Spleen (tissue), 11 donors: ENCODE measurements around the gene KCNJ13. TPM values are rescaled to one million over a fixed set of nuclear protein-coding genes. Genes with fewer than 3 reads are reported as not detected.

Experiments used
- polyA plus RNA-seq, 3 donors: library from polyadenylated mRNA; stranded (reverse); fragments of 200-250 nt; gene quantifications; one replicate each; pipeline ENCODE4 v1.2.1, GENCODE V29; 2013
- small RNA-seq, 4 donors: library from RNA; depleted of rRNA; stranded (forward); fragments of <200 nt; gene quantifications; one replicate each; pipeline ENCODE3, GENCODE V24; 2016
- total RNA-seq, 7 donors: library from RNA; depleted of rRNA in 3 of 7; stranded (reverse); fragments of >200 nt in 3 of 7; fragmentation: NEBNext Ultra II Directional in 4 of 7; extraction: Animal tissue kit (Norgen Biotek cat#: 25700) in 4 of 7; gene quantifications; one replicate each; pipeline versions ENCODE4 v1.1.0 to v1.2.1, GENCODE V29; 2016 to 2021
- donor health status: healthy with polysubstance abuse.
- donor health status: DM: no; HTN: no; CAD: no; lungs with moderate emphysema.
- donor health status: DM: no; HTN: no; CAD: no.
- donor health status: Bipolar disorder and iron deficiency.
- donor health status: healthy.
- donor health status: DM: no; HTN: no; CAD: no.
- donor health status: DM: yes; HTN: yes; CAD: no.

The KCNJ13 gene
- total and polyA plus RNA-seq, 10 donors, result 0.08 TPM; not detected in 9

Small RNA genes lying within 50 kb of the gene (small RNA-seq; reads per million reads assigned to genes)
- gene RNU6-107P, result 0 reads per million in 4 donors

Other genes with a start within 250 kb of the KCNJ13 start
- gene CHRNG, start 236.9 kb downstream of the KCNJ13 start, total RNA-seq, result not detected
- under 1 TPM in 1 of 3 donors, not detected in 2; 0.06 TPM for gene CHRNG, start 236.9 kb downstream of the KCNJ13 start, polyA plus RNA-seq
- 10 to 100 TPM in 3 of 7 donors, 1 to 10 TPM in 4; 5.1 to 13.5 (median 9.9) TPM for gene TIGD1, start 226.0 kb downstream of the KCNJ13 start, total RNA-seq
- 1 to 10 TPM; 4.4 to 8.3 (median 6.0) TPM for gene TIGD1, start 226.0 kb downstream of the KCNJ13 start, polyA plus RNA-seq
- 10 to 100 TPM; 39.8 to 61.1 (median 49.0) TPM for gene EIF4E2, start 225.9 kb downstream of the KCNJ13 start, total RNA-seq
- gene EIF4E2, start 225.9 kb downstream of the KCNJ13 start, polyA plus RNA-seq, result 10 to 100 TPM; 29.3 to 42.9 (median 41.4) TPM
- gene EFHD1, start 143.0 kb downstream of the KCNJ13 start, total RNA-seq, result 10 to 100 TPM; 19.8 to 96.2 (median 46.6) TPM
- 10 to 100 TPM; 13.6 to 50.5 (median 19.2) TPM for gene EFHD1, start 143.0 kb downstream of the KCNJ13 start, polyA plus RNA-seq
- 100 to 1,000 TPM in 3 of 7 donors, 10 to 100 TPM in 4; 73.0 to 116 (median 100.0) TPM for gene GIGYF2, start 79.2 kb downstream of the KCNJ13 start, total RNA-seq
- gene GIGYF2, start 79.2 kb downstream of the KCNJ13 start, polyA plus RNA-seq, result 10 to 100 TPM in 1 of 3 donors, 1 to 10 TPM in 2; 7.3 to 18.5 (median 9.2) TPM
- 1 to 10 TPM in 5 of 7 donors, under 1 TPM in 2; 0.68 to 2.9 (median 1.2) TPM for gene SNORC, start 93.7 kb upstream of the KCNJ13 start, total RNA-seq
- 1 to 10 TPM in 2 of 3 donors, under 1 TPM in 1; 0.94 to 5.1 (median 1.7) TPM for gene SNORC, start 93.7 kb upstream of the KCNJ13 start, polyA plus RNA-seq
- gene NGEF, start 236.7 kb upstream of the KCNJ13 start, total RNA-seq, result under 1 TPM in 3 of 7 donors, not detected in 4; 0.23 to 0.79 (median 0.43) TPM
- under 1 TPM in 2 of 3 donors, not detected in 1; 0.26 to 0.45 TPM for gene NGEF, start 236.7 kb upstream of the KCNJ13 start, polyA plus RNA-seq